ENCODE measurements around the gene MYOT.

- no peak for TF ChIP-seq CTCF (IDR thresholded peaks at IDR 0.05)
- TF ChIP-seq POLR2A (IDR thresholded peaks at IDR 0.05): no peak
Measured at GRCh38 chr5:137831105-137831504, 36.6 kb upstream of the MYOT start.

All from heart left ventricle (tissue), 13 donors.